Esophagus muscularis mucosa (tissue), 4 donors: Measurements from ENCODE around the gene NRBF2. TPM values are rescaled to one million over a fixed set of nuclear protein-coding genes. Genes with fewer than 3 reads are reported as not detected.
"Not testable (repeated sequence)": the region's sequence is repeated elsewhere in the genome, so short reads cannot be mapped to it uniquely, and the experiment has no call there.

Experiments used
- DNase-seq: peaks from one replicate; pipeline ENCODE4 v3.0.0-alpha.2; 2017; ENCODE audit errors: extremely low spot score
- H3K27ac ChIP-seq, 4 donors: fragments of 200-600 bp; sonication (generic); replicated peaks in 1 of 4; 1 replicate in 3 of 4; 2 replicates in 1 of 4; pipeline ENCODE4 v1.5.1; 2016 to 2019; ENCODE audit warnings: mild to moderate bottlenecking in 1 of 4
- H3K27me3 ChIP-seq, 4 donors: fragments of 200-600 bp; sonication (generic); one replicate each; pipeline versions ENCODE4 v1.5.1 to v1.6.0; 2016 to 2019
- H3K36me3 ChIP-seq, 4 donors: fragments of 200-600 bp; sonication (generic); one replicate each; pipeline ENCODE4 v1.5.1; 2016 to 2019
- H3K4me1 ChIP-seq, 4 donors: fragments of 200-600 bp; sonication (generic); one replicate each; pipeline ENCODE4 v1.5.1; 2016 to 2019
- H3K4me3 ChIP-seq, 4 donors: fragments of 200-600 bp; sonication (generic); 1 replicate in 2 of 4; 2 replicates in 2 of 4; pipeline ENCODE4 v1.5.1; 2016 to 2019; ENCODE audit warnings: mild to moderate bottlenecking in 4 of 4, moderate library complexity in 1 of 4
- H3K9me3 ChIP-seq, 4 donors: fragments of 200-600 bp; sonication (generic); 1 replicate in 3 of 4; 2 replicates in 1 of 4; pipeline ENCODE4 v1.5.1; 2016 to 2019
- CTCF ChIP-seq, 3 experiments: fragments of 200-600 bp in 2 of 3; fragments of 450-650 bp in 1 of 3; sonication (generic) in 2 of 3; IDR thresholded peaks; one replicate each; pipeline ENCODE4 v1.5.1; 2017 to 2019; ENCODE audit warnings: antibody characterized with exemption in 3 of 3, mild to moderate bottlenecking in 2 of 3, moderate library complexity in 1 of 3
- EP300 ChIP-seq: sonication (generic); formaldehyde crosslinking; IDR thresholded peaks from one replicate; pipeline ENCODE4 v1.6.1; 2017; ENCODE audit warnings: antibody characterized with exemption
- POLR2A ChIP-seq: fragments of 450-650 bp; IDR thresholded peaks from one replicate; pipeline ENCODE4 v1.6.1; 2017; ENCODE audit warnings: antibody characterized with exemption, moderate library complexity, mild to moderate bottlenecking, low read depth
- POLR2AphosphoS5 ChIP-seq, 2 donors: sonication (generic); formaldehyde crosslinking; IDR thresholded peaks; one replicate each; pipeline ENCODE4 v1.6.1; 2017; ENCODE audit warnings: antibody characterized with exemption in 2 of 2
- WGBS: methylation state at CpG from one replicate; pipeline ENCODE4 v1.1.5; 2018; 5-methylcytosine and 5-hydroxymethylcytosine counted together
- intact Hi-C: fragments of 100-400 bp; cut with DNase I; formaldehyde crosslinking; loops from one replicate; pipeline ENCODE4 v1.15.1; 2023
- total RNA-seq, 4 donors: library from RNA; depleted of rRNA; stranded (reverse); fragments of >200 nt; gene quantifications; one replicate each; pipeline versions ENCODE4 v1.1.0 to v1.2.1, GENCODE V29; 2016

Gene NRBF2
- total RNA-seq, 4 donors from 2014 or later, result 9.6 to 16.7 (median 11.7) TPM

GRCh38 chr10:63150745-63151144 is 17.6 kb downstream of the NRBF2 start:
- TF ChIP-seq EP300 (no peak), POLR2AphosphoS5 (IDR thresholded peaks at IDR 0.05) (no peak), CTCF (IDR thresholded peaks at IDR 0.05) (no peak)
- DNase-seq, result no peak
- H3K4me3 ChIP-seq, result no peak overlapping the region
- H3K36me3 ChIP-seq, result peaks cover 5 to 44% (median 26%) of the 10 kb centered on the region in 4 donors
- 96% methylated on average over 4 of the region's 4 CpGs for WGBS
- no peaks in the 10 kb centered on the region for H3K9me3 ChIP-seq
- H3K27ac ChIP-seq, result no peak overlapping the region
- H3K4me1 ChIP-seq, result peaks cover 6 to 30% (median 24%) of the 10 kb centered on the region in 4 donors
- intact Hi-C loops, result loop anchor here (10.0 kb wide), 1 partner anchor 66 kb away; no protein-coding TSS in a partner anchor
- H3K27me3 ChIP-seq, result no peaks in the 10 kb centered on the region

- not testable (repeated sequence) for H3K27me3 ChIP-seq, DNase-seq, H3K9me3 ChIP-seq, H3K4me3 ChIP-seq
- intact Hi-C loops, result loop anchor here (10.0 kb wide), 1 partner anchor 69 kb away; no protein-coding TSS in a partner anchor
- peak in 1 of 2 donors; percentile 14 for TF ChIP-seq POLR2AphosphoS5 (IDR thresholded peaks at IDR 0.05)
- peaks cover 5 to 44% (median 22%) of the 10 kb centered on the region in 4 donors for H3K36me3 ChIP-seq
- H3K27ac ChIP-seq, result peak overlapping the region; percentile 8 to 52 (median 49)
- H3K4me1 ChIP-seq, result peaks cover 0 to 27% (median 23%) of the 10 kb centered on the region in 4 donors
- 73% methylated on average over 9 of the region's 9 CpGs for WGBS
Measured at GRCh38 chr10:63153868-63154545, 20.9 kb downstream of the NRBF2 start.

GRCh38 chr10:63154546-63155387 is 21.6 kb downstream of the NRBF2 start:
- TF ChIP-seq EP300 (no peak), POLR2A (no peak), POLR2AphosphoS5 (IDR thresholded peaks at IDR 0.05) (no peak), CTCF (IDR thresholded peaks at IDR 0.05) (no peak)
- 81% methylated on average over 6 of the region's 6 CpGs for WGBS
- H3K4me1 ChIP-seq, result peaks cover 0 to 27% (median 23%) of the 10 kb centered on the region in 4 donors
- intact Hi-C loops, result loop anchor here (5.0 to 10.0 kb wide), 2 partner anchors 70 to 717 kb away; no protein-coding TSS in a partner anchor
- no peaks in the 10 kb centered on the region for H3K9me3 ChIP-seq
- H3K27ac ChIP-seq, result peak overlapping the region in 1 of 4 donors; percentile 8
- H3K27me3 ChIP-seq, result no peaks in the 10 kb centered on the region
- DNase-seq, result no peak
- H3K4me3 ChIP-seq, result no peak overlapping the region
- H3K36me3 ChIP-seq, result peaks cover 5 to 44% (median 22%) of the 10 kb centered on the region in 4 donors

- peak; percentile 66 for DNase-seq
- H3K36me3 ChIP-seq, result peaks cover 5 to 44% (median 20%) of the 10 kb centered on the region in 4 donors
- intact Hi-C loops, result loop anchor here (2.0 to 10.0 kb wide), 3 partner anchors 71 to 718 kb away; no protein-coding TSS in a partner anchor
- H3K4me3 ChIP-seq, result no peak overlapping the region
- TF ChIP-seq POLR2A (no peak), CTCF (IDR thresholded peaks at IDR 0.05) (no peak), POLR2AphosphoS5 (IDR thresholded peaks at IDR 0.05) (no peak)
- H3K4me1 ChIP-seq, result peaks cover 0 to 27% (median 23%) of the 10 kb centered on the region in 4 donors
- H3K27me3 ChIP-seq, result no peaks in the 10 kb centered on the region
- H3K27ac ChIP-seq, result no peak overlapping the region
- H3K9me3 ChIP-seq, result no peaks in the 10 kb centered on the region
- 85% methylated on average over 8 of the region's 8 CpGs for WGBS
Measured at GRCh38 chr10:63155388-63156020, 22.4 kb downstream of the NRBF2 start.
